HCT116 (cell line): ENCODE results near the gene KRTCAP3. TPM values are rescaled to one million over a fixed set of nuclear protein-coding genes. Genes with fewer than 3 reads are reported as not detected.

Experiments used
- ATAC-seq: fragments of 200-7000 bp; cut with Tn5 transposase; 2 replicates; pipeline ENCODE4 v1.9.1; 2020; ENCODE audit warnings: mild to moderate bottlenecking, moderate library complexity
- BruUV-seq: library from RNA; stranded (reverse); fragments of 400-500 nt; replicated peaks from 2 replicates; lab custom pipeline; 2021; lab: Mats Ljungman, UMichigan
- CTCF ChIA-PET: fragments of 300-600 bp; sonication (Branson Sonifier 250); formaldehyde crosslinking; loops from one replicate; lab custom pipeline; 2021; ENCODE audit warnings: antibody characterized with exemption; lab: Charles Lee
- POLR2A ChIA-PET: fragments of 300-600, 350-600 bp; sonication (Branson Sonifier 250); formaldehyde crosslinking; loops from one replicate; lab custom pipeline; 2021; ENCODE audit warnings: antibody characterized with exemption; lab: Charles Lee
- RAD21 ChIA-PET, 2 experiments: fragments of 300-600 bp; sonication (Branson Sonifier 250); formaldehyde crosslinking; loops; one replicate each; lab custom pipeline; 2023; ENCODE audit warnings: low total read pairs in 2 of 2; ENCODE audit not compliant: uncharacterized antibody in 2 of 2, unreplicated experiment in 2 of 2, low non-redundant PET in 1 of 2; lab: Charles Lee
- DNase-seq: peaks from one replicate; pipeline ENCODE4 v3.0.0-alpha.2; 2010; ENCODE audit warnings: low read depth, low spot score
- H2AFZ ChIP-seq: fragments of 200-600 bp; shearing (Covaris generic), sonication (generic); 2 replicates; pipeline ENCODE4 v1.6.1; 2017; ENCODE audit warnings: low read depth, mixed run types, mixed read lengths, antibody characterized with exemption, low read length; ENCODE audit not compliant: poor library complexity, severe bottlenecking
- H3K27ac ChIP-seq: 2 replicates; pipeline ENCODE4 v1.5.1; 2012; ENCODE audit warnings: low read depth, low read length
- H3K27me3 ChIP-seq: fragments of 200-600 bp; sonication (generic); 2 replicates; pipeline ENCODE4 v1.6.1; 2016; ENCODE audit warnings: mixed run types, low read length, mixed read lengths; ENCODE audit not compliant: insufficient read depth
- H3K36me3 ChIP-seq, 2 experiments: fragments of 200-500 bp in 1 of 2; fragments of 200-600 bp in 1 of 2; sonication (Bioruptor generic) in 1 of 2; sonication (generic) in 1 of 2; 2 replicates each; pipeline versions ENCODE4 v1.5.1 to v1.6.1; 2014 to 2016; ENCODE audit warnings: low read length in 2 of 2, inconsistent platforms in 1 of 2, mixed read lengths in 1 of 2, mixed run types in 1 of 2; ENCODE audit not compliant: insufficient read depth in 2 of 2, control insufficient read depth in 1 of 2
- H3K4me1 ChIP-seq, 2 experiments: fragments of 200-600 bp in 1 of 2; sonication (generic) in 1 of 2; 2 replicates each; pipeline versions ENCODE4 v1.5.1 to v1.6.1; 2012 to 2017; ENCODE audit warnings: low read length in 2 of 2, inconsistent platforms in 1 of 2, mild to moderate bottlenecking in 1 of 2, mixed read lengths in 1 of 2, mixed run types in 1 of 2, moderate library complexity in 1 of 2; ENCODE audit not compliant: insufficient read depth in 2 of 2, control insufficient read depth in 1 of 2
- H3K4me2 ChIP-seq: fragments of 200-600 bp; sonication (generic); 2 replicates; pipeline ENCODE4 v1.6.1; 2017; ENCODE audit warnings: mixed run types, low read length, mixed read lengths
- H3K4me3 ChIP-seq, 2 experiments: fragments of 200-600 bp in 1 of 2; sonication (generic) in 1 of 2; replicated peaks in 1 of 2; 2 replicates each; pipeline ENCODE4 v1.5.1; 2011 to 2016; ENCODE audit warnings: low read length in 2 of 2, control low read depth in 1 of 2, low read depth in 1 of 2, mild to moderate bottlenecking in 1 of 2, mixed read lengths in 1 of 2, mixed run types in 1 of 2
- H3K79me2 ChIP-seq: fragments of 200-600 bp; sonication (generic); 2 replicates; pipeline ENCODE4 v1.6.1; 2017; ENCODE audit warnings: mild to moderate bottlenecking, mixed run types, low read length, moderate library complexity, mixed read lengths; ENCODE audit not compliant: insufficient read depth
- H3K9ac ChIP-seq: fragments of 200-600 bp; sonication (generic); 2 replicates; pipeline ENCODE4 v1.6.1; 2016; ENCODE audit warnings: low read length, mixed read lengths
- H3K9me2 ChIP-seq: fragments of 200-600 bp; sonication (generic), shearing (Covaris generic); 2 replicates; pipeline ENCODE4 v1.6.1; 2017; ENCODE audit warnings: mixed run types, mild to moderate bottlenecking, moderate library complexity; ENCODE audit not compliant: insufficient read depth
- H3K9me3 ChIP-seq, 2 experiments: fragments of 200-500 bp in 1 of 2; fragments of 200-600 bp in 1 of 2; sonication (Bioruptor generic) in 1 of 2; sonication (generic) in 1 of 2; 2 replicates each; pipeline ENCODE4 v1.6.1; 2014 to 2017; ENCODE audit warnings: low read length in 2 of 2, mixed read lengths in 2 of 2, inconsistent platforms in 1 of 2, low read depth in 1 of 2, mild to moderate bottlenecking in 1 of 2, mixed run types in 1 of 2, moderate library complexity in 1 of 2; ENCODE audit not compliant: control insufficient read depth in 1 of 2, insufficient read depth in 1 of 2
- H4K20me1 ChIP-seq: fragments of 200-600 bp; sonication (generic), shearing (Covaris generic); 2 replicates; pipeline ENCODE4 v1.6.1; 2017; ENCODE audit warnings: mixed run types, mild to moderate bottlenecking, moderate library complexity; ENCODE audit not compliant: insufficient read depth
- CEBPB ChIP-seq: IDR thresholded peaks from 2 replicates; pipeline ENCODE4 v1.6.1; 2012; ENCODE audit warnings: low read depth
- ELF1 ChIP-seq: IDR thresholded peaks from 2 replicates; pipeline ENCODE4 v1.6.1; 2012; ENCODE audit warnings: low read depth, borderline replicate concordance
- RAD21 ChIP-seq: IDR thresholded peaks from 2 replicates; pipeline ENCODE4 v1.6.1; 2012; ENCODE audit warnings: low read depth, mild to moderate bottlenecking
- YY1 ChIP-seq: IDR thresholded peaks from 2 replicates; pipeline ENCODE4 v1.6.1; 2011; ENCODE audit warnings: low read length, low read depth, moderate library complexity, mild to moderate bottlenecking; ENCODE audit not compliant: insufficient replicate concordance; ENCODE audit errors: extremely low read depth
- intact Hi-C: fragments of 100-400 bp; cut with micrococcal nuclease; formaldehyde crosslinking; loops from 2 replicates; pipeline ENCODE4 v1.10.0; 2022
- total RNA-seq: library from RNA; stranded (reverse); gene quantifications from one replicate; pipeline ENCODE4 v1.2.1, GENCODE V29; 2021; ENCODE audit not compliant: unreplicated experiment
- TF ChIP-seq, protein P1 (sequence below), 3 experiments: fragments of 200-600 bp in 1 of 3; sonication (generic) in 1 of 3; IDR thresholded peaks in 2 of 3; conservative IDR thresholded peaks in 1 of 3; 2 replicates each; pipeline ENCODE4 v1.5.1; 2012 to 2017; ENCODE audit warnings: low read depth in 2 of 3, low read length in 2 of 3, antibody characterized with exemption in 1 of 3, borderline replicate concordance in 1 of 3, control low read depth in 1 of 3, mild to moderate bottlenecking in 1 of 3, mixed read lengths in 1 of 3, mixed run types in 1 of 3, moderate library complexity in 1 of 3; ENCODE audit not compliant: insufficient read depth in 1 of 3
- TF ChIP-seq, protein P2 (sequence below): IDR thresholded peaks from 2 replicates; pipeline ENCODE4 v1.6.1; 2012
- TF ChIP-seq, protein P3 (sequence below): IDR thresholded peaks from 2 replicates; pipeline ENCODE4 v1.6.1; 2011; ENCODE audit warnings: mild to moderate bottlenecking, low read length, moderate library complexity; ENCODE audit not compliant: insufficient replicate concordance; ENCODE audit errors: extremely low read depth

Gene KRTCAP3
- total RNA-seq, 1 experiment from 2014 or later: 65.7 TPM

DNA sequence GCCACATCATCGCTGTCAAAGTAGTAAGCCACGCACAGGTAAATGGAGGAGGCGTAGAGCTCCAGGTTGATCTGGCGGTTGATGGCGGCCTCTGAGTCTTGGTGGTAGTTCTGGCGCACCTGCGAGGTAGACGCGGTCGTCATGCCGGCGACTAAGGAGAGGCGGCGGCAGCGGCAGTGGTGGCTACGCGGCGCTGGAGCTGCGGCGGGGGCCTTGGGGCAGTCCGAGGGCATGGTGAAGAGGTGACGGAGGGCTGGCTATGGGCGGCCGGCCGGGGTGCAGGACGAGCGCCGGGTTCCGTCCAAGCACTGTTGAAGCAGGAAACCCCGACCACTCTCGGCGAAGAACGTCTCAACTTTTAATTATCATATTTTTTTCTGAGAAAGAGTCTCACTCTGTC is 49.0 kb upstream of the KRTCAP3 start (continued):
- TF ChIP-seq, protein P1, sequence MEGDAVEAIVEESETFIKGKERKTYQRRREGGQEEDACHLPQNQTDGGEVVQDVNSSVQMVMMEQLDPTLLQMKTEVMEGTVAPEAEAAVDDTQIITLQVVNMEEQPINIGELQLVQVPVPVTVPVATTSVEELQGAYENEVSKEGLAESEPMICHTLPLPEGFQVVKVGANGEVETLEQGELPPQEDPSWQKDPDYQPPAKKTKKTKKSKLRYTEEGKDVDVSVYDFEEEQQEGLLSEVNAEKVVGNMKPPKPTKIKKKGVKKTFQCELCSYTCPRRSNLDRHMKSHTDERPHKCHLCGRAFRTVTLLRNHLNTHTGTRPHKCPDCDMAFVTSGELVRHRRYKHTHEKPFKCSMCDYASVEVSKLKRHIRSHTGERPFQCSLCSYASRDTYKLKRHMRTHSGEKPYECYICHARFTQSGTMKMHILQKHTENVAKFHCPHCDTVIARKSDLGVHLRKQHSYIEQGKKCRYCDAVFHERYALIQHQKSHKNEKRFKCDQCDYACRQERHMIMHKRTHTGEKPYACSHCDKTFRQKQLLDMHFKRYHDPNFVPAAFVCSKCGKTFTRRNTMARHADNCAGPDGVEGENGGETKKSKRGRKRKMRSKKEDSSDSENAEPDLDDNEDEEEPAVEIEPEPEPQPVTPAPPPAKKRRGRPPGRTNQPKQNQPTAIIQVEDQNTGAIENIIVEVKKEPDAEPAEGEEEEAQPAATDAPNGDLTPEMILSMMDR (IDR thresholded peaks at IDR 0.05 in 2 of 3, conservative IDR thresholded peaks at IDR 0.05 in 1 of 3; ENCODE audit: borderline replicate concordance in 1 of 3, insufficient read depth in 1 of 3, low read depth in 2 of 3, low read length in 2 of 3): no peak
- TF ChIP-seq, protein P2, sequence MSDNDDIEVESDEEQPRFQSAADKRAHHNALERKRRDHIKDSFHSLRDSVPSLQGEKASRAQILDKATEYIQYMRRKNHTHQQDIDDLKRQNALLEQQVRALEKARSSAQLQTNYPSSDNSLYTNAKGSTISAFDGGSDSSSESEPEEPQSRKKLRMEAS: no peak

DNA sequence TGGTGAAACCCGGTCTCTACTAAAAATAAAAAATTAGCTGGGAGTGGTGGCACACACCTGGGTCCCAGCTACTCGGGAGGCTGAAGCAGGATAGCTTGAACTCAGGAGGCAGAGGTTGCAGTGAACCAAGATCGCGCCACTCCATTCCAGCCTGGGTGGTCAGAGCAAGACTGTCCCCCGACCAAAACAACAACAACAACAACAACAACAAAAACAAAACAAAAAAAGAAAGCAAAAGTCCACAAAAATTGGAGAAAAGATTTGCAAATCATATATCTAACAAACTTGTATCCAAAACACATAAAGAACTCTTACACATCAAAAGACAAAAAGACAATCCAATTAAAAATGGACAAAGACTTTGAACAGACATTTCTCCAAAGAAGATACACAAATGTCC is 43.2 kb upstream of the KRTCAP3 start:
- Histone ChIP-seq H3K4me2 (no peak overlapping the region), H3K9me2 (no peaks in the 10 kb centered on the region), H3K4me3 (no peak overlapping the region), H3K9me3 (no peaks in the 10 kb centered on the region), H3K9ac (no peak overlapping the region), H2AFZ (no peak overlapping the region), H4K20me1 (peaks cover 36% of the 10 kb centered on the region; the same call in 1 of the 2 replicates), H3K27me3 (no peaks in the 10 kb centered on the region), H3K36me3 (peaks cover 5 to 8% of the 10 kb centered on the region in 2 experiments), H3K4me1 (peaks cover 9 to 12% of the 10 kb centered on the region in 2 experiments), H3K79me2 (peaks cover 100% of the 10 kb centered on the region), H3K27ac (no peak overlapping the region)
- ATAC-seq: no peak
- TF ChIP-seq, protein P3, sequence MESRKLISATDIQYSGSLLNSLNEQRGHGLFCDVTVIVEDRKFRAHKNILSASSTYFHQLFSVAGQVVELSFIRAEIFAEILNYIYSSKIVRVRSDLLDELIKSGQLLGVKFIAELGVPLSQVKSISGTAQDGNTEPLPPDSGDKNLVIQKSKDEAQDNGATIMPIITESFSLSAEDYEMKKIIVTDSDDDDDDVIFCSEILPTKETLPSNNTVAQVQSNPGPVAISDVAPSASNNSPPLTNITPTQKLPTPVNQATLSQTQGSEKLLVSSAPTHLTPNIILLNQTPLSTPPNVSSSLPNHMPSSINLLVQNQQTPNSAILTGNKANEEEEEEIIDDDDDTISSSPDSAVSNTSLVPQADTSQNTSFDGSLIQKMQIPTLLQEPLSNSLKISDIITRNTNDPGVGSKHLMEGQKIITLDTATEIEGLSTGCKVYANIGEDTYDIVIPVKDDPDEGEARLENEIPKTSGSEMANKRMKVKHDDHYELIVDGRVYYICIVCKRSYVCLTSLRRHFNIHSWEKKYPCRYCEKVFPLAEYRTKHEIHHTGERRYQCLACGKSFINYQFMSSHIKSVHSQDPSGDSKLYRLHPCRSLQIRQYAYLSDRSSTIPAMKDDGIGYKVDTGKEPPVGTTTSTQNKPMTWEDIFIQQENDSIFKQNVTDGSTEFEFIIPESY: no peak
- TF ChIP-seq ELF1 (no peak), RAD21 (no peak), CEBPB (no peak), YY1 (no peak)
- ChIA-PET CTCF (no interaction called here), POLR2A (no interaction called here), RAD21 (no interaction called here)
- DNase-seq: no peak
- intact Hi-C loops: no loop called here
- no TSS peak for BruUV-seq
